ENCODE measurements around the gene BID. TPM values are rescaled to one million over a fixed set of nuclear protein-coding genes. Genes with fewer than 3 reads are reported as not detected.

BID gene
- total RNA-seq, 1 experiment from 2014 or later, result 52.6 TPM

DNA sequence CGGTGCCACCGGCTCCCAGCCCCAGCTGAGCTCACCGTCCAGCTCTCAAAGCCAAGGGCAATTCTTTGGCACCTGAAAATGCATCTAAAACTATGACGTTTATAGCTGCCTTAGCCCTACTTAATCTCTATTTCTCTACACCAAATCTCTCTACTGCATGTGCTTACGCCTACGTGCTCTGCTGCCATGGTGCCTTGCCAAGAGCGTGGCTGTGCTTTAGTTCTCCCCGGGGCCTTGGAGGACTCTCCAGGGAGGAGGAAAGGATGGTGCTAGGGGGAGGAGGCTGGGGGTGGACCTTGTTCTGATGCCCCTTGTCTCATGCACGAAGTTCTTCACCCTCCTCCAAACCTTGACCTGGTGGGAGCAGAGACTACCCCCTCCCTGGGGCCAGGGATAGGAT is 9.0 kb upstream of the BID start:
- Histone ChIP-seq H3K36me3 (replicated peaks; ENCODE audit: control insufficient read depth, insufficient read depth, low read length) (no peaks in the 10 kb centered on the region), H3K27me3 (ENCODE audit: control insufficient read depth, insufficient read depth, low read length) (no peaks in the 10 kb centered on the region), H3K4me3 (ENCODE audit: insufficient read depth, low read depth, low read length) (no peak overlapping the region)
- DNase-seq, result no peak

DNA sequence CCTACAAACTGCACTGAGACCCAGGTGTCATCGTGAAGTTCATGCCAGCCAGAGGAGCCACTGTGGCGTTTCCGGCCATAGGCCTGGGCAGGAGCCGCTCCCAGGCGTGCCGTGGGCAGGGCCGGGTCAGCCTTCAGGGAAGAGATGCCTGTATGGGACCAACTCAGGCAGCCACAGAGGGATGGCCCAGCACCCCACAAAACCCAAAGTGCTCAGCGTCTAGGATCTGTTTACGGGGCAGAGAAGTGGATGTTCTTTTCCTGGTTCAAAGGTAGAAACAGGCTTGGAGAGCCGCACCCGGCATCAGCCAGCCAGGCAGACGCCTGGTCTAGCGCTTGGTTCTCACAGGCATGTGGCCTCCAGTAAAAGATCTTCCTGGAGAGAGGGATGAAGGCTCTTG is 8.4 kb upstream of the BID start:
- H3K36me3 ChIP-seq (replicated peaks; ENCODE audit: control insufficient read depth, insufficient read depth, low read length), result no peaks in the 10 kb centered on the region
- H3K4me3 ChIP-seq (ENCODE audit: insufficient read depth, low read depth, low read length), result no peak overlapping the region
- H3K27me3 ChIP-seq (ENCODE audit: control insufficient read depth, insufficient read depth, low read length), result no peaks in the 10 kb centered on the region
- DNase-seq, result no peak

DNA sequence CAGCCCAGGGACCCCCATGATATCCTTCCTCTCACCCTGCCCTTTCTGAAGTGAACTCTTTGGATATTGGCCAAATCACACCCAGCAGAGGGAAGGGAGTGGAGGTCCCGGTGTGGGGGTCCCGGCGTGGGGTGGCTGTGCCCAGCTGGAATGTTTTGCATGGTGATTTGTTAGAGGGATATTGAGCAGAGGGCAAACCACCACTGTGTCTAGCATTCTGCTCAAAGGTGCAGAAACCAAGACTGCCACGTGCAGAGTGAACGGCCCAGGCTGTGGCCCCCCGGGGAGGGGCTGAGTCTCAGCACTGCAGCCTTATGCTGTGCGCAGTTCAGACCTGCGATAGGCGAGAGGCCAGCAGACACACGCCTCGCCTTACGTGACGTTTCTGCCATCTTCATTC is 7.9 kb upstream of the BID start:
- H3K36me3 ChIP-seq (replicated peaks; ENCODE audit: control insufficient read depth, insufficient read depth, low read length), result no peaks in the 10 kb centered on the region
- no peak overlapping the region for H3K4me3 ChIP-seq (ENCODE audit: insufficient read depth, low read depth, low read length)
- H3K27me3 ChIP-seq (ENCODE audit: control insufficient read depth, insufficient read depth, low read length), result no peaks in the 10 kb centered on the region
- DNase-seq, result no peak

DNA sequence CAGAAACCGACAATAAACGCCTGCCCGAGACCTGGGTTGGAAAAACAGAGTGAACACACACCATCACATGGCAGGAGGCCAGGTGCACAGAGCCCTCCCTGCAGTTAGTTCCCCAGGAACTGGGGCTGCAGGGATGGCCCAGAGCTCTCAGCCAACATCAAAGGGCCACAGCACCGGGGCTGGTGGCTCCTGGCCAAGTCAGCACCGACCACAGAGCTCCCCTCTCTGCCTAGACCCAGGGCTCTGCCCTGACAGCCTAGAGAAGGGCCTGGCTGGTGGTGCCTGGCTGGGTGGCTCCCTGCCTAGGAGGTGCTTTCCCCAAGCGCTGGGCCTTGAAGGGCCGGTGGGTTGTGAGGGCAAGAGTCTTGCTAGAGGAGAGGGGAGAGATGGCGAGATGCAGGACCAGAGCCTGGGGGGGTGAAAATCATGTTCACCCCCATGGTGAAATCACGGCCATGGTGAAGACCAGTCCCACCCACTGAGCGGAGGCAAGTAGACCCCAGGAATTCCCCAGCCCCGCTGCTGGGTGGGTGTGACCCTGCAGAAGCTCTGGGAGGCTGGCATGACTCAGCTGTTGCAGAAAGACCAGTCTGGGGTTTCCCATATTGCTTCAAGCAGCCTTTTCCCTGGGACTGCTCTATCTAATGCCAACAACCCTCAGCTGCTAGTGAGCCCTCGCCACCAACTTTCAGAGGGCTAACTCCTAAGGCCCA is 7.2 kb upstream of the BID start:
- DNase-seq, result no peak
- Histone ChIP-seq H3K4me3 (ENCODE audit: insufficient read depth, low read depth, low read length) (no peak overlapping the region), H3K36me3 (replicated peaks; ENCODE audit: control insufficient read depth, insufficient read depth, low read length) (no peaks in the 10 kb centered on the region), H3K27me3 (ENCODE audit: control insufficient read depth, insufficient read depth, low read length) (no peaks in the 10 kb centered on the region)

DNA sequence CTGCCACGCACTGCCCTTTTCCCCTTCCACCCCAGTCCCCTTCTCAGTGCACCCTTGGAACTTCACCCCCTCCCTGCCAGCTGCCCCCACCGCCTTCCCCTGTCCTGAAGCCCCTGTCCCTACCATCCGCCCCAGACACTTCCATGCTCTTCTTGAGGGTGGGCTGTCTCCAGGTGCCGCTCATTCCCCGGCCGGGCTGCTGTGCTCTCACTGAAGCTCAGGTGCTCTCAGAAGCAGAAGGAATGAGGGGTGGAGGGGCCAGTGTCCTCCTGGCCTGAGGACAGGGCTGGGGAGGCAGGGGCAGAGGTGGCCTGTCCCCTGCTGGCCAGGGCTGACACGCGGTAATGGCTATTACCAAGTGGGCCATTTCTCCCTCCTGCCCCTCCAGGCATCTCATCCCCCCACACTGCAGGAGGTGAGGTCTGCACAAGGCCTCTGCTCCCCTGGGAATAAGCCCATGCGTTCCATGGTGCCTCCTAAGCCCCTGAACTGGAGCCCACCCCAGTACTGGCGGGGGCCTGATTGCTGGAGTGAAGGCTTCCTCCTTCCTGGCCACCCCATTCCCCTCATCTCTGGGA is 6.6 kb upstream of the BID start:
- Histone ChIP-seq H3K4me3 (ENCODE audit: insufficient read depth, low read depth, low read length) (no peak overlapping the region), H3K36me3 (replicated peaks; ENCODE audit: control insufficient read depth, insufficient read depth, low read length) (no peaks in the 10 kb centered on the region), H3K27me3 (ENCODE audit: control insufficient read depth, insufficient read depth, low read length) (no peaks in the 10 kb centered on the region)
- no peak for DNase-seq

DNA sequence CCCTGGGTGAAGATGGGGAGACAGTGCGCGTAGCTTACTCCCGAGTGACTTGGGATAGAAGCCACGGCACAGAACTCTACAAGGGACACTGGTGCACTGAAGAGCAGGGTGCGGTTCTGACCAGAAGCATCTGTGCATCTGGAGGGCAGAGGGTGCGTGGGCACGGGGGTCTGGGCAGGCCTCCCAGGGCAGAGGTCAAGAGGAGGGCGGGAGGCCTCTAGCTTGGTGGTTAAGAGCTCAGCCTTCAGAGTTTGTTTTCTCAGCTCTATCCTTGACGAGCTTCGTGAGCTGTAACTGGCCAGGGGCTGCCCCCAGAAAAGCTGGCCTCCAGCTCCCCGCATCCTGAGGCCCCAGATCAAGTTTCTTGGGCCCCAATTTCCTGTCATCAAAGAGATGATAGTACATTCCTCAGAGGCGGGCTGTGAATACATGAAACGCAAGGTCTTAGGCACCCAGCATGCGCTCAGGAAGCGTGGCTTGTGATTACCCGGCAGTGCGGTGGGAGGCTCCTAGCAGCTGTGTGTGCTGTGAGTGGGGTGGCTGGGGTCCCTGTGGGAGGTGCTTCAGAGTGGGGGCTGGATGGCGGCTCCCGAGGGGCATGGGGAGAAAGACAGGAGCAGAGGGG is 6.0 kb upstream of the BID start:
- DNase-seq, result no peak
- Histone ChIP-seq H3K4me3 (ENCODE audit: insufficient read depth, low read depth, low read length) (no peak overlapping the region), H3K36me3 (replicated peaks; ENCODE audit: control insufficient read depth, insufficient read depth, low read length) (no peaks in the 10 kb centered on the region), H3K27me3 (ENCODE audit: control insufficient read depth, insufficient read depth, low read length) (no peaks in the 10 kb centered on the region)

DNA sequence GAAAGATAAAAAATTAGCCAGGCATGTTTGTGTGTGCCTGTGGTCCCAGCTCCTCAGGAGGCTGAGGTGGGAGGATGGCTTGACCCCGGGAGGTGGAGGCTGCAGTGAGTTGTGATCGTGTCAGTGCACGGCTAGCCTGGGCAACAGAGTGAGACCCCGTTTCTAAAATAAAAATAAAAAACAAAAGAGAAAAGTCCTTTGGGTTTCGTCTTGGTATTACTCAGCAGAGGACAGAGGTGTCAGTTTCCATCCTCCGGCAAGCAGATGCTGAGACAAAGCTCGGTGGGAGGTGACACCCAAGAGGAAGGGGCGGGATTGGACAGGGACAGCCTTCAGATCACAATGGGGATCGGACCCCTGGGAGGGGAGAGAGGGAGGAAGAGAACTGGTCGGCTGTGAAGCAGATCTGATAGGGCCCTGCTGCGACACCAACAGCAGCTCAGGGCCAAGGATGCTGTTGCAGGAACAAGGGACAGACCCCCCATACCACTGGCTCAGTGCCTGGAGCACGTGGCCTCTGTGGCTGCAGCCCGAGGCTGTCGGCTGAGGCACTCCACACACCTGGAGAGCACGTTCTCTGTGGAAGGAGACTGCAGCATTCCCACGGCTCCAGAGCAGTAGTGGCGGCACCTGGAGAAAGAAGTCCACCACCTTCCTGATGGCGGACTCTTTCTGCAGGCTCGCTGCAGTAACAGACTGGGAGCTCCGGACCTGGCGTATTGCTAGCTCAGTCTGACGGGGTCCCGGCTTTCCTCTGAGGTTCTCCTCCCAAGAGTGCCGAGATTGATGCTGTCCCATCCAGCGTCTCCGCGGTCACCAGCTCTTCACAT is 5.2 kb upstream of the BID start:
- Histone ChIP-seq H3K36me3 (replicated peaks; ENCODE audit: control insufficient read depth, insufficient read depth, low read length) (no peaks in the 10 kb centered on the region), H3K4me3 (ENCODE audit: insufficient read depth, low read depth, low read length) (no peak overlapping the region), H3K27me3 (ENCODE audit: control insufficient read depth, insufficient read depth, low read length) (peaks cover 2% of the 10 kb centered on the region; the same call in 1 of the 2 replicates)
- no peak for DNase-seq

DNA sequence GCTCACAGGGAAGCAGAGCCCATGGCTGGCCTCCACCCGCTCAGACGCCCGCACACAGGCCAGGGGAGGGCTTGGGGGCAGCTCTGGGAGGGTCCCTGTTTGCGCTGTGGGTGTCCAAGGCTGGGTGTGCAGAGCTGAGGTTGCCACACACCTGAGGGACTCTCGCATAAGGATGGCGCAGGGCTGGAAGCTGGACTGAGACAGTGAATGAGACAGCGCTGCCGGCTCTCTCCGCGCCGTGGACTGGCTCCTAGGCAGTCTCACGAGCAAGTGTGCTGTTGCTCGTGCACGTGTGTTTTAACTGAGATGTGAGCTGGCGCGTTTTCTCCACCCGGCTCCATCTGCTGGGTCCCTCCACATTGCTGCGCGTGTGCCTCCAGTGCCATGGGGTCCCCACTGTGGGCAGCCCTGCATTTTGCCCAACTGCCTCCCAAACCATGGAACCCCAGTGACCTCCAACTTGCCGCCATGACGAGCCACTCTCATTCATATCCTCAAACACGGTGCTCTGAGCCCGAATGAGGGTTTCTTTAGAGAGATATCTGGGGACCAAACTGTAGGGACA is 4.2 kb upstream of the BID start:
- Histone ChIP-seq H3K27me3 (ENCODE audit: control insufficient read depth, insufficient read depth, low read length) (peaks cover 2% of the 10 kb centered on the region; the same call in 1 of the 2 replicates), H3K4me3 (ENCODE audit: insufficient read depth, low read depth, low read length) (no peak overlapping the region), H3K36me3 (replicated peaks; ENCODE audit: control insufficient read depth, insufficient read depth, low read length) (no peaks in the 10 kb centered on the region)
- DNase-seq, result no peak

DNA sequence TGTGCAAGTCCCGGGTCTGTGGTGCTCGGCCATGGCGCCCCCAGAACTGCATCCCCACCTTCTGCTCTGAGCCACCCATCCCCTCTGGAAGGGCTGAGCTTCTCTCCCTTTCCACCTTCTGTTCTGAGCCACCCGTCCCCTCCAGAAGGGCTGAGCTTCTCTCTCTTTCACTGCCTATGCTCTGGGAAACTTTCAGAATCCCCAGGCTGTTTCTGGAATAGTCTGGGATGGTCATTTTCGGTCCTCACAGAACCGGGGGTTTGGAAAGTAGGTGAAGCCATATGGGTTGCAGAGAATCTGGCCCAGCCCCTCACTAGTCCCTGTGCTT is 3.4 kb upstream of the BID start:
- peaks cover 3% of the 10 kb centered on the region; the same call in 1 of the 2 replicates for H3K27me3 ChIP-seq (ENCODE audit: control insufficient read depth, insufficient read depth, low read length)
- DNase-seq, result no peak
- H3K4me3 ChIP-seq (ENCODE audit: insufficient read depth, low read depth, low read length), result no peak overlapping the region
- H3K36me3 ChIP-seq (replicated peaks; ENCODE audit: control insufficient read depth, insufficient read depth, low read length), result no peaks in the 10 kb centered on the region

DNA sequence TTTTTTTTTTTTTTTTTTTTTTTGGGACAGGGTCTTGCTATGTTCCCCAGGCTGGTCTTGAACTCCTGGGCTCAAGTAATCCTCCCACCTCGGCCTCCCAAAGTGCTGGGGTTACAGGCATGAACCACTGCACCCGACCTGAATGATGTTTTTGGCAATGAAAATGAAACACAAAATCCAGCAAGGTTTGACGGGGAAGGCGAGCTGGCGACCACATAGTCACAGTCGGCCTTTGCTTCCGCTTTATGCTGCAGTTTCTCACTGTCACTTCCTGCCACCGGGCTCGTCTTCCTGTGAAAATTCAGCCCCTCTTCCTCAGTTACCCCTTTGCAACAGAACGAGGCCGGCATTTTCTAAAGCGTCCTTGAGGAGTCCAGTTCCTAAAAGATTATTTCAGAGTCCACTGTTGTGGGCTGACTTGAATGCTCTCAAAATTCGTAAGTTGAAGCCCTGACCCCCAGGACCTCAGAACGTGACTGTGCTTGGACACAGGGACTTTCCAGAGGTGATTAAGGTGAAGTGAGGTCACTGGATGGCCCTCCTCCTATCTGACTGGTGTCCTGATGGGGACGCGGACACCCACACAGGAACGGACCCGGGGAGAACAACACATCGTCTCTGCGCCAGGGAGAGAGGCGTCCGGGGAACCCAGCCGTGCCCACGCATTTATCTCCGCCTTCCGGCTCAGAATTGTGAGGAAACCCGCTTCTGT is 2.9 kb upstream of the BID start:
- DNase-seq, result no peak
- no peaks in the 10 kb centered on the region for H3K36me3 ChIP-seq (replicated peaks; ENCODE audit: control insufficient read depth, insufficient read depth, low read length)
- H3K4me3 ChIP-seq (ENCODE audit: insufficient read depth, low read depth, low read length), result no peak overlapping the region
- peaks cover 3% of the 10 kb centered on the region; the same call in 1 of the 2 replicates for H3K27me3 ChIP-seq (ENCODE audit: control insufficient read depth, insufficient read depth, low read length)

DNA sequence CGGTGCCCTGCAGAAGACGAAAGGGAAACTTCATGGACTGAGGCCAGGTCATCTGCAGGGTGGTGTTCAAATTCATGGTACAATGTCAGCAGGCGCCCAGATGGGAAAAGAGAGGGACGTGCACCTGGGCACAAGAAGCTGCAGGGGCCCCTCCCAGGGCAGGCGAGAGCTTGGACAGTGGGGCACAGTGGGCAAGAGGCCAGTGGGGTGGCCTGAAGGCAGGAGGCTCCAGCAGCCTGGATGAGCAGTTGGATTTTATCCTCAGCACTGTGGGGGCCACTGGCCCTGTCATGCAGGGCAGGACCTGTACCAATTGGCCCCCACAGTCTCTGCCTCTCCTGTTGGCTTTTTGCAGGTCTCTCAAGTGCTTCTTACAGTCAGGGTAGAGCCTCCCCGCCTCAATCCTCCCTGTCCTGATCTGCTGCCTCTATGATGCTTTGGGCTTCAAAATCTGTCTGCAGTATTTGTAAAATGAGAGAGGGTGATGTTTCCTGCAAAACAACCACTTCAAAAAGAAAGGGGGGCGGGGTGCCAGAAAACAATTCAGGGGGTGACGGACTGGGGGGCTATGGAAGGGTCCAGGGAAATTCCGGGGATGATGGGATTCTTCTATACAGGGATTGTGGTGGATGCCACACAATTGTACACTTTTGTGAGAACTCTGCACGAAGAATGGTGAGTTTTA is 1.7 kb upstream of the BID start:
- DNase-seq, result no peak
- no peaks in the 10 kb centered on the region for H3K36me3 ChIP-seq (replicated peaks; ENCODE audit: control insufficient read depth, insufficient read depth, low read length)
- peaks cover 3% of the 10 kb centered on the region; the same call in 1 of the 2 replicates for H3K27me3 ChIP-seq (ENCODE audit: control insufficient read depth, insufficient read depth, low read length)
- H3K4me3 ChIP-seq (ENCODE audit: insufficient read depth, low read depth, low read length), result no peak overlapping the region

DNA sequence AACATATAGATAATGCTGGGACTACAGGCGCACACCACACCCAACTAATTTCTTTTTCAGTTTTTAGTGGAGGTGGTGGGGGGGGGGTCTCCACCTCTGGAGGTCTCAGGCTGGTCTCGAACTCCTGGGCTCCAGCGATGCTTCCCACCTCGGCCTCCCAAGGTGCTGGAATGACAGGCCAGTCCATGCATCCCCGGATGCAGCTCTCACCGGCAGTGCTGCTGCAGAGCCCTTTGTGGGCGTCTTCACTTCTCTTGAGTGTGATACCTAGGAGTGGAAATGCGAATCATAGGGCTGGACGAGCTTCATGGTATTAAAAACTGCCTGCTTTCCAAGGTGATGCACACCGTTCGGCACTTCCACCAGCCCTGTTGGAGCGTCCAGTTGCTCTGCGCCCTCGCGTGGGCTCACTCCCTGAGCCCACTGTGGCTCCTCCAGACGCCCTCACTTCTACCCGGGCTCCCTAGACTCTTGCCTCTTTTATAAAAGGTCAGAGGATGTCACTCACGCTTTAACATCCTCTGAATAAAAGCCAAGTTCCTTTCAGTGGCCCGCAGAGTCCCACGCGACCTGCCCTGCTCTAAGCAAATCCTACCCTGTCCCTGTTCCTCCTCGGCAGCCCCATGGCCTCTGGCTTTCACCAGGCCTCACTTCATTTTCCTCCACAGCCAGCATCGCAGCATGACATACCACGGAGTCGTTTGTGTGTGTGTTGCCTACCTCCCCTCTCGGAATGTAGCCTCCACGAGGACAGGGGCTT is 837 bp upstream of the BID start:
- peaks cover 3% of the 10 kb centered on the region; the same call in 1 of the 2 replicates for H3K27me3 ChIP-seq (ENCODE audit: control insufficient read depth, insufficient read depth, low read length)
- no peak for DNase-seq
- no peak overlapping the region for H3K4me3 ChIP-seq (ENCODE audit: insufficient read depth, low read depth, low read length)
- no peaks in the 10 kb centered on the region for H3K36me3 ChIP-seq (replicated peaks; ENCODE audit: control insufficient read depth, insufficient read depth, low read length)

DNA sequence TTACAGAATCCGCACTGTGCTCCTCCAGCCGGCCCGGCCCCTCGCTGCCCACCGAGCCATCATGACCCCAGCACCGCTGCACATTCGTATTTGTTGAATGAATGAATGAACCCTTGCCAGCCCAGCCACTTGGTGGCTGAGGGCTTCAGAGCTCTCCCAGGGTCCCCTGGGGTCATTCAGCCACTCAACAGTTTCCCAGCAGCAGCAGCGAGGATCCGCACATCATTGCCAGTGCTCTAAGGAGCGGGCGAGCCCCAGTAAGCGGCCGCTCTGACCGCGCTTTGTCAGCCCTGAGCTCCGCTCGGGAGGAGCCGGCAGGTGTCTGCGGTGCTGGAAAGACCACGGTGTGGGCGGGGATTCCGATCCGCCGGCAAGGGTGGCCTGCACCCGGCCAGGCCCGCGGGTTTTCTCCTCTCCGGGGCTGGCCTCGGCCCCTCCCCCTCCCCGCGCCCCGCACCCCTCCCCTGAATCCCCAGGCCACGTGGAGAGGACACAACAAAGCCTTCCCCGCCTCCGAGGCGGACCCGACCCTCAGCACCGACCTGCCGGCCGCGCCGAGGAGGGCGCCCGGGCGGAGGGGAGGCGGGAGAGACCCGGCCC is 563 bp downstream of the BID start:
- peak; percentile 97 for DNase-seq
- Histone ChIP-seq H3K27me3 (ENCODE audit: control insufficient read depth, insufficient read depth, low read length) (peaks cover 3% of the 10 kb centered on the region; the same call in 1 of the 2 replicates), H3K4me3 (ENCODE audit: insufficient read depth, low read depth, low read length) (peak overlapping the region; percentile 57)

More for the DNA sequence above, 563 bp downstream of the BID start:
- no peaks in the 10 kb centered on the region for H3K36me3 ChIP-seq (replicated peaks; ENCODE audit: control insufficient read depth, insufficient read depth, low read length)
